Nephron progenitor cell (in vitro differentiated cells): ENCODE results near the gene COL24A1.

Source experiments
- DNase-seq: peaks from one replicate; pipeline ENCODE4 v3.0.0; 2021
- H3K27ac Mint-ChIP-seq: 2 replicates; pipeline ENCODE4 v1.8.0; 2021; ENCODE audit warnings: mild to moderate bottlenecking, moderate library complexity, mixed read lengths
- H3K27me3 Mint-ChIP-seq: 2 replicates; pipeline ENCODE4 v1.8.0; 2021; ENCODE audit warnings: mild to moderate bottlenecking, low read depth, mixed read lengths; ENCODE audit not compliant: poor library complexity
- H3K36me3 Mint-ChIP-seq: 2 replicates; pipeline ENCODE4 v1.8.0; 2021; ENCODE audit warnings: low read depth, mixed read lengths
- H3K4me1 Mint-ChIP-seq: 2 replicates; pipeline ENCODE4 v1.8.0; 2021; ENCODE audit warnings: mixed read lengths
- H3K4me3 Mint-ChIP-seq: 2 replicates; pipeline ENCODE4 v1.8.0; 2021; ENCODE audit warnings: mild to moderate bottlenecking, moderate library complexity, mixed read lengths
- H3K9me3 Mint-ChIP-seq: 2 replicates; pipeline ENCODE4 v1.8.0; 2021; ENCODE audit warnings: mild to moderate bottlenecking, moderate library complexity, mixed read lengths
- CTCF ChIP-seq: fragments of 200-600 bp; sonication (generic); IDR thresholded peaks from 2 replicates; pipeline ENCODE4 v1.5.0; 2021; ENCODE audit warnings: antibody characterized with exemption

The COL24A1 gene

DNA sequence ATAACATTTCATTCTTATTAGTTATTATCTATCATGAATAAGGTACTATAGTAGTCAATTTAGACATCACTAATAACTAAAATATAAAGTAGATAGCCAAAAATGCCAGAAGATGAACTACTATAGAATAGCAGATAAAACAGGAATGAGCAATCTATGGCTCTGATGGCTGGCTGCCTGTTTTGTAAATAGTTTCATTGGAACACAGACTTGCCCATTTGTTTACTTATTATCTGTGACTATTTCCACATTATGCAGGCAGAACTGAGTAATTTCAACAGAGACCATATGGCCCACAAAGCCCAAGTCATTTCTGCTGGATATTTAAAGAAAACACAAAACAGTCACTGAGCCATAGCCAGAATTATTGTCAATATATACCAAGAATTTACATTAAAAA, 222.1 kb downstream of the COL24A1 start:
- H3K9me3 Mint-ChIP-seq = no peaks in the 10 kb centered on the region
- no peak overlapping the region for H3K4me3 Mint-ChIP-seq
- H3K27ac Mint-ChIP-seq = no peak overlapping the region
- H3K36me3 Mint-ChIP-seq = no peaks in the 10 kb centered on the region
- no peaks in the 10 kb centered on the region for H3K27me3 Mint-ChIP-seq
- TF ChIP-seq CTCF = no peak
- DNase-seq = no peak
- H3K4me1 Mint-ChIP-seq = no peaks in the 10 kb centered on the region

DNA sequence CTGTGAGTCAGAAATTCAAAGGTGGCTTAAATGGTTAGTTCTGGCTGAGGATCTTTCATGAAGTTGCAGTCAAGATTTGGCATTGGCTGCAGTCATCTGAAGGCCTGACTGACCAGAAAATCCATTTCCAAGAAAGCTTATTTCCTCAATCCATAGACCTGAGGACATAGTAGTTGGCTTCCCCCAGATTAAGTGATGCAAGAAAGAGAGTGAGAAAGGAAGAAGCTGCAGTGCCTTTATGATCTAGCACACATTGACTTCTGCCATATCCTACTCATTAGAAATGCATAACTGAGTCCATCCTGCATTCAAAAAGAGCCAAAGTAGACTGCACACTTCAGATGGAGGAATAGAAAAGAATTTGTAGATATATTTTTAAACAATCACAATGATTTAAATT, 222.6 kb downstream of the COL24A1 start:
- DNase-seq = no peak
- no peaks in the 10 kb centered on the region for H3K27me3 Mint-ChIP-seq
- no peak overlapping the region for H3K27ac Mint-ChIP-seq
- no peak for TF ChIP-seq CTCF
- no peaks in the 10 kb centered on the region for H3K36me3 Mint-ChIP-seq
- H3K4me3 Mint-ChIP-seq = no peak overlapping the region
- no peaks in the 10 kb centered on the region for H3K4me1 Mint-ChIP-seq
- H3K9me3 Mint-ChIP-seq = no peaks in the 10 kb centered on the region

DNA sequence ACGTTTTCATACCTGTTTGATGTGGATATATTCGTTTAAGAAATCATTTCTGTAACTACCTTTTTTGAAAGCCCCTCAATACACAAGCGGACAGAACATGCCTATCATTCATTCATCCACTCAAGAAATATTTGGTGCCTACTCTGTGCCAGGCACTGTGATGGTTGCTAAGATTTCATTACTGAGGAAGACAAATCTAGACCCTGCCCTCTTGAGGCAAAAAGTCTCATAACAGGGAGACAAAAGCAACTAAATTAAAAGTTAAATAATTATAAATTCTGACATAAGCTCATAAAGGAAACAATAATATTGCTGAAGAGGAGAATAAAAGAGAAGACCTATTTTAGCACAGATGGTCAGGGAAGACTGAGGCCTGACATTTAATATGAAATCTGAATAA, 244.8 kb downstream of the COL24A1 start:
- no peak for DNase-seq
- H3K9me3 Mint-ChIP-seq = no peaks in the 10 kb centered on the region
- H3K4me1 Mint-ChIP-seq = no peaks in the 10 kb centered on the region
- H3K27me3 Mint-ChIP-seq = no peaks in the 10 kb centered on the region
- peak; percentile 40 for TF ChIP-seq CTCF
- no peak overlapping the region for H3K4me3 Mint-ChIP-seq
- H3K36me3 Mint-ChIP-seq = no peaks in the 10 kb centered on the region
- H3K27ac Mint-ChIP-seq = no peak overlapping the region

- no peak for TF ChIP-seq CTCF
- no peaks in the 10 kb centered on the region for H3K4me1 Mint-ChIP-seq
- H3K27me3 Mint-ChIP-seq = peaks cover 2% of the 10 kb centered on the region
- DNase-seq = no peak
- peaks cover 12% of the 10 kb centered on the region for H3K9me3 Mint-ChIP-seq
- no peaks in the 10 kb centered on the region for H3K36me3 Mint-ChIP-seq
- H3K27ac Mint-ChIP-seq = no peak overlapping the region
- no peak overlapping the region for H3K4me3 Mint-ChIP-seq
Observed at GRCh38 chr1:85900921-85901320, 255.7 kb downstream of the COL24A1 start.

DNA sequence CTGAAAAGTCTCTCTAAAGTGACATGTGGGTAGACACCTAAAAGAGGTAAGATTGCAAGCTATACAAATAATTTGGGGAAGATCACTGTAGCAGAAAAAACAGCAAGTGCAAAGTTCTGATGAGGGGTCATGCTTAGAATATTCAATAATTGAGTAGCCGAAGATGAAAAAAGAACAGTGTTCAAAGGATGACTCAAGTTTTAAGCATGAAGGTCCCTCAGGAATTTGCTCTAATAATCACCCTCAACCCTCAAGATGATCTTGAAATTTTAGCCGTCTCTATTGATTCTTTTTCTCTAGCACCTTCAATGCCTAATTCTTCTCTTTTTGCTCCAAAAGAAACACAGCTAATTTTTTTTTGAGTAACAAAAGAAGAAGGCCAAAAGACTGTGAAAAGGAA, 257.7 kb downstream of the COL24A1 start:
- Mint-ChIP-seq H3K36me3 (no peaks in the 10 kb centered on the region), H3K27me3 (peaks cover 2% of the 10 kb centered on the region), H3K27ac (no peak overlapping the region), H3K4me1 (no peaks in the 10 kb centered on the region), H3K4me3 (no peak overlapping the region), H3K9me3 (peaks cover 12% of the 10 kb centered on the region)
- TF ChIP-seq CTCF = no peak
- no peak for DNase-seq

DNA sequence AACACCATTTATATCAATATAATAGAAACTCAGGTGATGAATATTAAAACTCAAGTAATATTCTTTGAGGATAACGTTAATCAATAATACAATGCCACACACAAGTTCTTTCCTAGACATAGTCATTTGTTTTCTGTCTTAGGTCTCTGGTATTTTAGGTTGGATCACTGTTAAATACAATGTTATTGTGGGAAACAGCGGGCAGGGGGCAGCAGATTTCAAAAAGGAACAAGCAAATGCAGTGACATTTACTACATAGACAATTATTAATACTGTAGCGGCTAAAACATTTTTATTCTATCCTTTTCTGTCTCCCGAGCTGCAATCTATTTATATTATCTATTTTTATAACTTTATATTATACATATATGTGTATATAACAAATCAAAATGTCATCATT, 261.9 kb downstream of the COL24A1 start:
- Mint-ChIP-seq H3K9me3 (no peaks in the 10 kb centered on the region), H3K4me1 (no peaks in the 10 kb centered on the region)

More for the DNA sequence above, 261.9 kb downstream of the COL24A1 start:
- peak; percentile 62 for TF ChIP-seq CTCF
- Mint-ChIP-seq H3K36me3 (no peaks in the 10 kb centered on the region), H3K4me3 (no peak overlapping the region), H3K27ac (no peak overlapping the region), H3K27me3 (no peaks in the 10 kb centered on the region)
- DNase-seq = peak; percentile 47
